DMS79 treated with DMSO at 0.1 percent for 48 hours (cell line): ENCODE measurements around the gene TMEM51.

Experiments used
- DNase-seq: peaks from one replicate; lab custom pipeline; 2025; lab: John Stamatoyannopoulos, UW

The TMEM51 gene

DNA sequence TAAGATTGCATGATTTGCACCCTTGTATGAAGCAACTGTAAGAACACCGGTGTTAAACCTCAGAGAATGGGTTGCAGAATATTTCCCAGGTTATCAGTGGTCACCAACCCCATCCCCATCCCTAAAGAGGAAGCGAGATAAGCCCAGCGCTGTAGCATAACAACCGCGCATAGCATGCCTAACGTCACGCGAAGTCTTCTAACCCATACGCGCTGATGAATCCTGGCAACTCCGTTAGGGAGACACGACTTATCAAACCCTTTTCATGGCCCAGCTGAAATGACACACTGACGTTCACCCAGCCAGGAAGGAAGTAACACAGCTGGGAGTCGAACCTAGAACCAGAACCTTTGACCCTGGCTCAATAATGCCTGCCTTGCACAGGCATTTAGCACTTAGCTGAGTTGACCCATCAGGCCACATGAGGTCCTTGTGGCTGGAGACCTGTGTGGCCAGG, 24.2 kb downstream of the TMEM51 start:
- DNase-seq = no peak

DNA sequence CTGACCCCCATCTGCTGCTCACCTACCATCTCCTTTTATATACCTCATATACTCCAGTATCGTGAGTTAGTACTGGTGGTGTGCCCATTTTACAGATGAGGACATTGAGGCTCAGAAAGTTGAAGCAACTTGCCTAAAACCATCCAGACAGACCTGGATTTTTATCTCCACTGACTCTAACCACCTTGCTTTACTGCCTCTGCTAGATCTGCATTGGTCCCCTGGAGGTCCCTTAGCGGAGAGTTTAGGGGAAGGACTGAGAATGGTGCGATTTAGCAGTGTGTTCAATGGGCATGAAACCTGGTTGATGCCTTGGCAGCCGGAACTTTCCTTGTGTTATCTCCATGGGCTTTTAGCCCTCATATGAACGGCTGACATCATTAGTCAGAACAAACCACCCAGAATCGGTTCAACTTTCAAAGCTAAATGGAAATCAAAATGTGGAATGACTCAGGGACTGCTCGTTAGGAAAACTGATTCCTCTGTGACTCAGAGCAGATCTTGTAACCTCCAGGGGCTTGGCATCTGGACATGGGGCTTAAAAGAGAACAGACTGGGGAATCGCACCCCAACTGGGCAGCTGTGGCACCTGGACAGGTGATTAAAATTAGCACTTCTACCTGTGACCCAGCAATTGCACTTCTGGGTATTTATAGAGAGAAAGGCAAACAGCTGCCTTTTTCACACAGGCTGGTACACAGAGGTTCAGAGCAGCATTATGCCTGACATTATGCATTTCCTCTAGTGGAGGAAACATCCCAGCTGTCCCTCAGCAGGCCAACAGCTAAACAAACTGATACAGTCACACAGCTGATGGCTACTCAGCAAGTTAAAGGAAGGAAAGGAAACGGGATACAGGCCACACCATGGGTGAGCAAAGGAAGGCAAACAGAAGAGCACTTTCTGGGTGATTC, 25.3 kb downstream of the TMEM51 start:
- no peak for DNase-seq

DNA sequence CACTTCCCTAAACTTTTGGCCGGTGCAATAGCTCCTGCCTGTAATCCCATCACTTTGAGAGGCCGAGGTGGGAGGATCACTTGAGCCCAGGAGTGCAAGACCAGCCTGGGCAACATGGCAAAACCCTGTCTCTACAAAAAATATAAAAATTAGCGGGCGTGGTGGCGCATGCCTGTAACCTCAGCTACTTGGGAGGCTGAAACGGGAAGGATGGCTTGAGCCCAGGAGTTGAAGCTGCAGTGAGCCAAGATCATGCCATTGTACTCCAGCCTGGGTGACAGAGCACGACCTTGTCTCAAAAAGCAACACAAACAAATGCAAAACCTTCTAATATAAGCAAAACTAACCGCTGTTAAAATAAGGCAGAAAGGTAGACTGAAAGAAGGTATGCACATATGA, 25.9 kb downstream of the TMEM51 start:
- no peak for DNase-seq

GRCh38 chr1:15180189-15180588, 26.6 kb downstream of the TMEM51 start:
- no peak for DNase-seq

DNA sequence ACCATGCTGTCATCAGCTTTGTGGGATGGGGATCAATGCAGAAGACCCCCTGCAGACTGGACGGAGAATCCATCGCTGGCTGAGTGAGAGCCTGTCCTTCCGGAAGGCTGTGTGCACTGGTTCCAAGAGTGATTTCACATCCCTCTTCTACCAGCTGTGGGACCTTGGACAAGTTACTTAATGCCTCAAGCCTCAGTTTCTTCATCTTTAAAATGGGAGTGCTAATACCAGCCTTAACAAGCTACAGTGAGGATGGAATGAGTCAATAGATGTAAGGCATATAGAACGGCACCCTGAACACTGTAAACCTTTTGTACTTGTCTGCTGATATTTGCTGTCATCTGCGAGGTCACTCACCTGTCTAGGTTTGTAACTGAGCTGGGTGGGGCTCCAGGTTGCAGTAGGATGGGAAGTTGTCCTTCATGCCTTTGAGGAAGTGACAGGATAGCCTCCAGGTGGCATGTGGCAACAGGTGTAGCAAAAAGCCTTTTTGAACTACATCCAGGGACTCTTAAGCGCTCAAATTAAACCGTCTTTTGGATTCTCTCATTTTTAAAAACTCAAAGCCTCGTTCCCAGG, 27.5 kb downstream of the TMEM51 start:
- DNase-seq = peak; percentile 11

GRCh38 chr1:15181564-15181963, 28.0 kb downstream of the TMEM51 start:
- DNase-seq = no peak

- DNase-seq = no peak
These were observed 31.1 kb downstream of the TMEM51 start for GRCh38 chr1:15184436-15185241.

DNA sequence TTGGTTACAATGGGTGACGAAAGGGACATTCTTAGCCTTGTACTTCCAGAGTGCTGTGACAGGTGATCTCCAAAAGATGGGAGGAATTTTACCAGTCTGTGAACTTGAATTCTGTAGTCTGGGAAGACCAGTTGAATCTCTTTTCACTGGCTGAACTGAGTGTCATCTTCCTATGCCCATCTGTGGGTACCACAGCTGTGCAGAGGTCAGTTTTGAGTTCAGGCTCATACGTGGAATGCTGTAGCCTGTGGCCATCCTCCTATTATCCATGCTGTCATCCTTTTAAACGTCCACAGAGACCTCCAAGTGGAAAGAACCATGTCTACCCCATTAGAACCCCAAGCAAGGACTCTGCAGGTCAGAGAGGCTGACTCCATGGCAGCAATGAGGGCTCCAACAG, 32.1 kb downstream of the TMEM51 start:
- DNase-seq = no peak

- DNase-seq = no peak
These were observed 32.7 kb downstream of the TMEM51 start for GRCh38 chr1:15186073-15186845.

DNA sequence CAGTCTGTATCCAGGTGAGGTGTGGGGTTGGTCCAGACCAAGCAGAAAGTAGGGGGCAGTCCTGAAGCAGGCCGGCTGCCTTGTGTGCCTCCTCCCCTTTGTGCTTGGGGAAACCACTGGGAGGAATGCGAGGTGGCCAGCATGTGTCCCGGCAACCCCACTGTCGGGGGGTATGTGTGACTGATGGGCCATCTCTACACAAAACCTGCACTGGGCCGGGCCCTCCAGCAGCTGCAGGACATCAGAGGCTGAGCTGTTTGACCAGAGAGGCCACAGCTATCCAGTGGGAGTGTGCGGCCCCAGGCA, 33.3 kb downstream of the TMEM51 start:
- DNase-seq = no peak

- DNase-seq = no peak
These were observed 33.9 kb downstream of the TMEM51 start for GRCh38 chr1:15187175-15188129.

- no peak for DNase-seq
These were observed 34.6 kb downstream of the TMEM51 start for GRCh38 chr1:15188130-15188524.

DNA sequence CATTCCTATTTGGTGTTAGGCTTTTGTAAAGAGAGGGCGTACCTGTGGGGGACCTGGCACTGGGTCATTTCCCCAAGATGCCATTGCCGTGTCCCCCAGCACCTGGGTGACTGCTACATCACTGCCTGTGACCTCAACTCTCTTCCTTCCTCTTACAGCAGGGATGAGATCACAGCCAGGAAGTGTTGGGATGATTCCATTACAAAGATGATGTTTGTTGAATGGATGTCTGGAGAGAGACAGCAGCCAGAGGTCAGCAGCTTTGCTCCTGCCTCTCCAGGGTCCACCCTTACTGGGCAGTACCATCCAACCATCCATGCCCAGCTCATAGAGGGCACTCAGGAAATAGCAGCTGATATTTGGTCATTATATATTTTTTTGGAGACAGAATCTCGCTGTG, 35.1 kb downstream of the TMEM51 start:
- DNase-seq = no peak

DNA sequence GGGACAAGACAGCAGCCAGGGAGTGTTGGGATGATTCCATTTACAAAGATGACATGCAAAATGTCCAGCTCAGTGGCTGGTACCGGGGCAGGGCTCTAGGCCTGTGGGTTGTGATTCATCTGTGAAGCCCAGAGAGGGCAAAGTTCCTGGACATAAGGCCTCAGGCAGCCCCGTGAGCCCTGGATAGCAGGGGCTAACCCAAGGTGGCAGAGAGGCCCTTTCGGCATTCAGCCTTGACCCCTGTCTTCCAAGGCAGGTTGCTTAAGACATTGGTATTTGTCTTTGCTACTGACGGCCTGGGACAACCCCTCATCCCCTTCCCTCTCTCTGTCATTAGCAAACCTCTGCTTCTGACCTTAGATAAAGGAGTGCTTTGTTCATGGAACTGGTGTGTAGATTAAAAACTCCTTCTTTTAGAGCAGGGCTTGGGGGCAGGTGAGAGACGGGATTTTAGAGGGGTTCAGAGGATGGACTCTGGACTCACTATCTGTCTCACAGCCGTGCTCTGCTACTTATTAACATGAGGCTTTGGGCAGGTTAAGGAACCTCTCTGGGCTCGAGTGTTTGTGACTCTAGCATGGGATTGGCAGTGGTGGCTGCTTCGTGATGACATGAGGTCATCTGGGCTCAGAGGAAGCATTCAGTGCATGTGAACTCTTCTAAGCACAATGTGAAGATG, 36.3 kb downstream of the TMEM51 start:
- no peak for DNase-seq

DNA sequence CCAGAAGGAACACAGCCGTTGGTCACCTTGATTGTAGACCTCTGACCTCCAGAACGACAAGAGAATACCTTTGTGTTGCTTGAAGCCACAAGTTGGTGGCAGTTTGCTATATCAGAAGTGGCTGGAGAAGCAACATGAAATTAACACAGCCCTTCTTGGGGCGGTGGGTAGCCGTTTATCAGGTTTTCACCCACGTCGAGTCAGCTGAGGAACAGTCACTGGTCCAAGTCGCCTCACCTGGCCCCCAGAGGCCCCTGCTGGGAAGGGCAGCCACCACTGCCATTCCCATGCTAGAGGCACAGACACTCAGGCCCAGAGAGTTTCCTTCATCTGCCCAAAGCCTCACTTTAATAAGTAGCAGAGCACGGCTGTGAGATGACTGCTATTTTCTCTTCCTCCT, 37.7 kb downstream of the TMEM51 start:
- no peak for DNase-seq

GRCh38 chr1:15191770-15192169, 38.2 kb downstream of the TMEM51 start:
- no peak for DNase-seq

- DNase-seq = no peak
These were observed 39.5 kb downstream of the TMEM51 start for GRCh38 chr1:15192916-15193550.

DNA sequence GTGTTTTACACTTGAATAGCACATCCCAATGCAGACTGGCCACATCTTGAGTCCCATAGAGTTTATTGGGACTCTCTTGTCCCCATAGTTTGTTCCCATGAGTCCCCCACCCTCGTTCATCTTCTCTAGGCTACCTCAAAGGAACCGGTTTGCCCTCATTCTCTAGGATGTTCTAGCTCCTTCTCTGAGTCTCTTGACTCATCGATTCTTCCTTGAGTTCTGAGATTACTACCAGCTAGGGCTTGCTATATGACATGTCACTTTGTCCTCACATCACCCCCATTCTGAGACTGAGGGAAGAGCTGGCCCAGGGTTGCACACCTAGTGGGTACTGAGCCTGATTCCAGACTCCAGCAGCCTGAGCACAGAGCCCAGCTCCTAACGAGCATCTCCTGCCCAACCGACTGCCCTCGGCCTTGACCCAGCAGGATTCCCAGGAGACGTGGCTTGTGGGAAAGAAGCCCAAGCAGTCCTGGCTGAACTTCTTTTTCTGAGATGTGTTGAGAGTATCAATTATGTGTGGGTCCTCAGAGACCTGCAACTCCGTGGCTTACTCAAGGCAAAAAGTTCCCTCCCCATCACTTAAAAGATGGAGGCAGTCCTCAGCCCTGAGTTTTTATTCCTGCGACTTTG, 42.0 kb downstream of the TMEM51 start:
- no peak for DNase-seq

- DNase-seq = no peak
These were observed 42.5 kb downstream of the TMEM51 start for GRCh38 chr1:15196069-15196468.
